ENCODE measurements around the gene GAS7.
A peak's percentile ranks its signal among the peaks of the same experiment; 100 is the strongest.

Gene GAS7

GRCh38 chr17:9971991-9972390 is 226.4 kb downstream of the GAS7 start:
- H3K36me3 ChIP-seq (replicated peaks) = no peaks in the 10 kb centered on the region
- no peak for DNase-seq
- no peaks in the 10 kb centered on the region for H3K27me3 ChIP-seq (replicated peaks)
- in situ Hi-C loops (cut with HindIII; ENCODE audit: low pct_ligation_motif_present, low sequenced_read_pairs) = no loop called here
- H3K27ac ChIP-seq = no peak overlapping the region
- no peak overlapping the region for H3K4me3 ChIP-seq (ENCODE audit: low read depth, low read length)
- no peak for TF ChIP-seq CTCF (IDR thresholded peaks at IDR 0.05; ENCODE audit: low read depth, low read length, missing control alignments)

DNA sequence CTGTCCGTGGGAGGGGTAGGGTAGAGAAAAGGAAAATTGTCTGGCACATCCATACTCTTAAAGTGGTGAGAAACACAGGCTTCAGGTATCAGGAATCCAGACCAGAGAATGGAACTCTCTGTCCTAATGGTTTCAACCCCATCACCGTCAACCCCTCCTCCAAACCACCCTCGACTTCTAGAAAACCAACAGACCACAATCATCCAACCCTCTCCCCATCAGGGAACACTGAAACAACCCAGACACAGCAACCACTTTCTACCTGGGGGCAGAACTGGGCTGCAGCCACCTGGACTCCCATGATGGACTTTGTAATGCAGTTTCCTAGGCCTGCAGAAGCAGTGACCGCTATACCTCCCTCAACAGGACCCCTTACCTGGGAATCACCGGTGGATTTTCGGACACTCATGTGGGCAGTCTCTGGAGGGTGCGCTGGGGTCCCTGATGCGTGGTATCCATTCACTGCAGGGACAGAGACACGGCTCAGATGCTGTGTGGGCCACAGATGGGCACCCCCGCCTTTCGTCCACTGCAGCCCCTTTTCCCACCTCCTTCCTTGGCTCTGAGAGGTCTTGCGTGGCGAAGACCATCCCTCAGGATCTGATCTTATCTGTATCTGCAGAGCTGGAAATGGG is 229.0 kb downstream of the GAS7 start:
- in situ Hi-C loops (cut with HindIII; ENCODE audit: low pct_ligation_motif_present, low sequenced_read_pairs) = no loop called here

GRCh38 chr17:9968881-9969280 is 229.5 kb downstream of the GAS7 start:
- in situ Hi-C loops (cut with HindIII; ENCODE audit: low pct_ligation_motif_present, low sequenced_read_pairs) = no loop called here
- Histone ChIP-seq H3K36me3 (replicated peaks) (no peaks in the 10 kb centered on the region), H3K27ac (no peak overlapping the region), H3K27me3 (replicated peaks) (no peaks in the 10 kb centered on the region), H3K4me3 (ENCODE audit: low read depth, low read length) (no peak overlapping the region)
- TF ChIP-seq CTCF (IDR thresholded peaks at IDR 0.05; ENCODE audit: low read depth, low read length, missing control alignments) = no peak
- no peak for DNase-seq

More for the DNA sequence above, 229.0 kb downstream of the GAS7 start:
- Histone ChIP-seq H3K36me3 (replicated peaks) (no peaks in the 10 kb centered on the region), H3K4me3 (ENCODE audit: low read depth, low read length) (no peak overlapping the region), H3K27ac (no peak overlapping the region), H3K27me3 (replicated peaks) (no peaks in the 10 kb centered on the region)
- TF ChIP-seq CTCF (IDR thresholded peaks at IDR 0.05; ENCODE audit: low read depth, low read length, missing control alignments) = no peak
- no peak for DNase-seq

DNA sequence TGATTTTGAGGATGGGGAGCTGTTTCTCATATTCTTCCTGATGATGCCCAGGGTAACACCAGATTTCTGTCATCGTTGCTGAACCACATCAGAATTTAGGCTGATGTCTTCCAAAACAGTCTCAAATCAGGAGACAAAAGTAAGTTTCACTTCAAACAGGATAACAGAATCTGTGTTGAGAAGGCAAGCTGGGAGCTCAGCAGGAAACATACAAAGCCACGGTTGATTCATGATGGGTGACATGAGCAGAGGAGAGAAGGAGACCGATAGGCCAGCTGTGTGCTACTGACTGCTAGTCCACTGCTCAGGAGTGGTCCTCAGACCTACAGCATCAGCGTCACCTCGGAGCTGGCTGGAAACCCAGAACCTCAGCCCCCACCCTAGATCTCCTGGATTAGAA is 230.4 kb downstream of the GAS7 start:
- Histone ChIP-seq H3K27me3 (replicated peaks) (no peaks in the 10 kb centered on the region), H3K4me3 (ENCODE audit: low read depth, low read length) (no peak overlapping the region), H3K36me3 (replicated peaks) (no peaks in the 10 kb centered on the region), H3K27ac (no peak overlapping the region)
- in situ Hi-C loops (cut with HindIII; ENCODE audit: low pct_ligation_motif_present, low sequenced_read_pairs) = no loop called here
- DNase-seq = no peak
- TF ChIP-seq CTCF (IDR thresholded peaks at IDR 0.05; ENCODE audit: low read depth, low read length, missing control alignments) = no peak

GRCh38 chr17:9959377-9959981 is 238.9 kb downstream of the GAS7 start:
- no peak overlapping the region for H3K4me3 ChIP-seq (ENCODE audit: low read depth, low read length)
- no peaks in the 10 kb centered on the region for H3K27me3 ChIP-seq (replicated peaks)
- DNase-seq = peak; percentile 9
- no peak overlapping the region for H3K27ac ChIP-seq
- no peaks in the 10 kb centered on the region for H3K36me3 ChIP-seq (replicated peaks)
- peak; percentile 78 for TF ChIP-seq CTCF (IDR thresholded peaks at IDR 0.05; ENCODE audit: low read depth, low read length, missing control alignments)
- in situ Hi-C loops (cut with HindIII; ENCODE audit: low pct_ligation_motif_present, low sequenced_read_pairs) = no loop called here

Measured in brain microvascular endothelial cell (primary cell).